Suprapubic skin (tissue), 3 donors: Measurements from ENCODE around the gene TSKU.
"Not testable (repeated sequence)": the region's sequence is repeated elsewhere in the genome, so short reads cannot be mapped to it uniquely, and the experiment has no call there.

Source experiments
- EP300 ChIP-seq: sonication (generic); formaldehyde crosslinking; IDR thresholded peaks from one replicate; pipeline ENCODE4 v1.6.1; 2017; ENCODE audit warnings: antibody characterized with exemption
- TF ChIP-seq, protein P1 (sequence below), 2 donors: fragments of 200-600 bp in 1 of 2; fragments of 450-650 bp in 1 of 2; sonication (generic) in 1 of 2; IDR thresholded peaks; one replicate each; pipeline ENCODE4 v1.5.1; 2016 to 2019; ENCODE audit warnings: antibody characterized with exemption in 2 of 2, mild to moderate bottlenecking in 1 of 2, moderate library complexity in 1 of 2

GRCh38 chr11:76791002-76791770 is 8.0 kb downstream of the TSKU start:
- TF ChIP-seq EP300 = not testable (repeated sequence)
- TF ChIP-seq, protein P1, sequence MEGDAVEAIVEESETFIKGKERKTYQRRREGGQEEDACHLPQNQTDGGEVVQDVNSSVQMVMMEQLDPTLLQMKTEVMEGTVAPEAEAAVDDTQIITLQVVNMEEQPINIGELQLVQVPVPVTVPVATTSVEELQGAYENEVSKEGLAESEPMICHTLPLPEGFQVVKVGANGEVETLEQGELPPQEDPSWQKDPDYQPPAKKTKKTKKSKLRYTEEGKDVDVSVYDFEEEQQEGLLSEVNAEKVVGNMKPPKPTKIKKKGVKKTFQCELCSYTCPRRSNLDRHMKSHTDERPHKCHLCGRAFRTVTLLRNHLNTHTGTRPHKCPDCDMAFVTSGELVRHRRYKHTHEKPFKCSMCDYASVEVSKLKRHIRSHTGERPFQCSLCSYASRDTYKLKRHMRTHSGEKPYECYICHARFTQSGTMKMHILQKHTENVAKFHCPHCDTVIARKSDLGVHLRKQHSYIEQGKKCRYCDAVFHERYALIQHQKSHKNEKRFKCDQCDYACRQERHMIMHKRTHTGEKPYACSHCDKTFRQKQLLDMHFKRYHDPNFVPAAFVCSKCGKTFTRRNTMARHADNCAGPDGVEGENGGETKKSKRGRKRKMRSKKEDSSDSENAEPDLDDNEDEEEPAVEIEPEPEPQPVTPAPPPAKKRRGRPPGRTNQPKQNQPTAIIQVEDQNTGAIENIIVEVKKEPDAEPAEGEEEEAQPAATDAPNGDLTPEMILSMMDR (IDR thresholded peaks at IDR 0.05) = not testable (repeated sequence)
